HepG2 (cell line): ENCODE measurements around the gene AP2A2. TPM values are rescaled to one million over a fixed set of nuclear protein-coding genes. Genes with fewer than 3 reads are reported as not detected.

ENCODE experiments used
- ATAC-seq: fragments of 200-7000 bp; cut with Tn5 transposase; 3 replicates; pipeline ENCODE4 v1.9.1; 2020; ENCODE audit warnings: mild to moderate bottlenecking, moderate library complexity
- BruUV-seq: library from RNA; stranded (reverse); fragments of 400-500 nt; replicated peaks from 2 replicates; lab custom pipeline; 2021; lab: Mats Ljungman, UMichigan
- CTCF ChIA-PET: fragments of 300-600 bp; formaldehyde crosslinking; extraction: SDS; loops from one replicate; lab custom pipeline; 2021; ENCODE audit warnings: low total read pairs, inconsistent platforms, low intra/inter-chr PET ratio; lab: Yijun Ruan, JAX
- POLR2A ChIA-PET: fragments of 350-600 bp; sonication (Branson Sonifier 250); formaldehyde crosslinking; loops from one replicate; lab custom pipeline; 2020; ENCODE audit warnings: antibody characterized with exemption, inconsistent platforms; lab: Yijun Ruan, JAX
- DNase-seq: peaks from one replicate; pipeline ENCODE4 v3.0.0-alpha.2; 2015; ENCODE audit warnings: low spot score
- FAIRE-seq: peaks from 3 replicates; lab custom pipeline; 2011; peaks lifted over from hg19 to GRCh38; lab: Jason Lieb, UNC
- H2AFZ ChIP-seq: one replicate; pipeline ENCODE4 v1.6.1; 2011; ENCODE audit warnings: low read length, inconsistent platforms
- H3K27ac ChIP-seq: fragments of 300-600 bp; 3 replicates; pipeline ENCODE4 v1.8.0; 2011; ENCODE audit warnings: mixed run types, mild to moderate bottlenecking, mixed read lengths, low read length, inconsistent platforms; ENCODE audit not compliant: insufficient read depth; ENCODE audit errors: extremely low read length
- H3K27me3 ChIP-seq, 2 experiments: fragments of 200-600 bp in 1 of 2; 2 replicates in 1 of 2; 3 replicates in 1 of 2; pipeline versions ENCODE4 v1.6.0 to v1.8.0; 2011; ENCODE audit warnings: low read length in 2 of 2, mild to moderate bottlenecking in 2 of 2, moderate library complexity in 2 of 2, inconsistent platforms in 1 of 2; ENCODE audit not compliant: insufficient read depth in 2 of 2, control insufficient read depth in 1 of 2
- H3K36me3 ChIP-seq, 2 experiments: fragments of 200-600 bp in 1 of 2; replicated peaks in 1 of 2; 2 replicates in 1 of 2; 3 replicates in 1 of 2; pipeline versions ENCODE4 v1.5.1 to v1.8.0; 2011; ENCODE audit warnings: low read length in 2 of 2, inconsistent platforms in 1 of 2; ENCODE audit not compliant: insufficient read depth in 2 of 2, control insufficient read depth in 1 of 2
- H3K4me1 ChIP-seq: 2 replicates; pipeline ENCODE4 v1.5.1; 2012; ENCODE audit warnings: low read length, inconsistent platforms; ENCODE audit not compliant: insufficient read depth
- H3K4me2 ChIP-seq: 2 replicates; pipeline ENCODE4 v1.6.0; 2011; ENCODE audit warnings: low read depth, low read length, inconsistent platforms
- H3K4me3 ChIP-seq, 3 experiments: fragments of 200-600 bp in 1 of 3; sonication (generic), shearing (Covaris generic) in 1 of 3; replicated peaks in 1 of 3; 2 replicates each; pipeline ENCODE4 v1.5.1; 2011 to 2016; ENCODE audit warnings: low read length in 3 of 3, inconsistent platforms in 2 of 3, low read depth in 2 of 3, mild to moderate bottlenecking in 2 of 3, control low read depth in 1 of 3, mixed read lengths in 1 of 3; ENCODE audit not compliant: insufficient read depth in 1 of 3
- H3K79me2 ChIP-seq: one replicate; pipeline ENCODE4 v1.6.1; 2011; ENCODE audit warnings: low read length, inconsistent platforms; ENCODE audit not compliant: insufficient read depth
- H3K9ac ChIP-seq: 2 replicates; pipeline ENCODE4 v1.6.0; 2011; ENCODE audit warnings: mild to moderate bottlenecking, low read depth, low read length, inconsistent platforms; ENCODE audit not compliant: insufficient read depth
- H3K9me3 ChIP-seq: 2 replicates; pipeline ENCODE4 v1.5.1; 2012; ENCODE audit warnings: mild to moderate bottlenecking, low read length
- H4K20me1 ChIP-seq: 2 replicates; pipeline ENCODE4 v1.6.0; 2011; ENCODE audit warnings: inconsistent platforms, mild to moderate bottlenecking, low read length, moderate library complexity; ENCODE audit not compliant: insufficient read depth
- CTCF ChIP-seq: sonication (generic); formaldehyde crosslinking; IDR thresholded peaks from 2 replicates; pipeline ENCODE4 v1.5.0; 2020; ENCODE audit warnings: mild to moderate bottlenecking, missing genetic modification reagents, moderate library complexity
- KDM4B ChIP-seq: sonication (generic); formaldehyde crosslinking; IDR thresholded peaks from 2 replicates; pipeline ENCODE4 v1.4.0; 2020; ENCODE audit warnings: missing genetic modification reagents
- MAFK ChIP-seq, 2 experiments: IDR thresholded peaks in 1 of 2; conservative IDR thresholded peaks in 1 of 2; 2 replicates each; pipeline ENCODE4 v1.6.1; 2011; ENCODE audit warnings: improper control_type of control experiment in 2 of 2, low read length in 2 of 2
- PRPF4 ChIP-seq: fragments of 200-400 bp; formaldehyde crosslinking; IDR thresholded peaks from 2 replicates; pipeline ENCODE4 v1.6.1; 2016; ENCODE audit warnings: low read length, low read depth; ENCODE audit not compliant: poor library complexity, severe bottlenecking
- STAG1 ChIP-seq: sonication (generic); formaldehyde crosslinking; IDR thresholded peaks from 2 replicates; pipeline ENCODE4 v1.4.0; 2020; ENCODE audit warnings: missing genetic modification reagents
- TOPORS ChIP-seq: sonication (generic); formaldehyde crosslinking; IDR thresholded peaks from 2 replicates; pipeline ENCODE4 v1.8.0; 2023; ENCODE audit warnings: mild to moderate bottlenecking, missing genetic modification reagents
- ZNF562 ChIP-seq: sonication (generic); formaldehyde crosslinking; IDR thresholded peaks from 2 replicates; pipeline ENCODE4 v1.8.0; 2022; ENCODE audit warnings: missing genetic modification reagents, borderline replicate concordance
- ZXDC ChIP-seq: sonication (generic); formaldehyde crosslinking; IDR thresholded peaks from 2 replicates; pipeline ENCODE4 v1.5.0; 2020; ENCODE audit warnings: mild to moderate bottlenecking, missing genetic modification reagents
- WGBS: methylation state at CpG from one replicate; pipeline ENCODE4 v1.1.6; 2017; ENCODE audit warnings: low lambda C conversion rate; 5-methylcytosine and 5-hydroxymethylcytosine counted together
- in situ Hi-C: cut with HindIII; loops from 2 replicates; pipeline ENCODE4 v1.10.0; 2017; ENCODE audit warnings: low pct_unique_long_range_greater_than_20kb; ENCODE audit not compliant: extremely low pct_ligation_motif_present
- intact Hi-C: fragments of 100-400 bp; cut with micrococcal nuclease; formaldehyde crosslinking; loops from one replicate; pipeline ENCODE4 v1.10.0; 2022; ENCODE audit not compliant: unreplicated experiment
- polyA plus RNA-seq, 8 experiments: library from polyadenylated mRNA; depleted of rRNA in 3 of 8; stranded (reverse) in 7 of 8; unstranded in 1 of 8; fragments of >200 nt; fragmentation: Illumina TruSeq in 4 of 8; extraction: Trizol in 4 of 8; gene quantifications; 2 replicates each; pipeline versions ENCODE4 v1.2.1 to v1.2.3, GENCODE V29; 2011 to 2016; ENCODE audit warnings: low read depth in 4 of 8, missing spikeins in 1 of 8, mixed read lengths in 1 of 8; ENCODE audit not compliant: insufficient read depth in 1 of 8
- total RNA-seq, 5 experiments: library from RNA; depleted of rRNA; stranded (reverse); fragments of >200 nt; fragmentation: Illumina TruSeq; extraction: Trizol; gene quantifications; 2 replicates each; pipeline ENCODE4 v1.2.3, GENCODE V29; 2016; ENCODE audit warnings: low read depth in 1 of 5

The AP2A2 gene
- total and polyA plus RNA-seq, 2 of the 13 experiments (the other 11 are each of a cell fraction or from before 2014, with no cell fraction given): 25.7 to 75.7 TPM

- peaks cover 26 to 48% of the 10 kb centered on the region in 2 experiments for H3K36me3 ChIP-seq
Observed at GRCh38 chr11:1011320-1011698, 85.6 kb downstream of the AP2A2 start.

More at GRCh38 chr11:1011320-1011698, 85.6 kb downstream of the AP2A2 start:
- Histone ChIP-seq H3K4me3 (no peak overlapping the region), H3K4me2 (no peak overlapping the region), H3K4me1 (no peaks in the 10 kb centered on the region), H4K20me1 (no peaks in the 10 kb centered on the region), H3K79me2 (no peaks in the 10 kb centered on the region), H3K9me3 (no peaks in the 10 kb centered on the region), H2AFZ (no peak overlapping the region), H3K9ac (no peak overlapping the region), H3K27ac (no peak overlapping the region), H3K27me3 (no peaks in the 10 kb centered on the region; a peak in 1 of 5 replicates)
- ATAC-seq (no peak), DNase-seq (no peak), FAIRE-seq (no peak)
- TF ChIP-seq STAG1 (0 out of 2 replicates have a peak, but pooled peaks have one; percentile 10), ZNF562 (CRISPR knock-in tag) (no peak), KDM4B (CRISPR knock-in tag) (no peak), MAFK (conservative IDR thresholded peaks at IDR 0.05 in 1 of 2, IDR thresholded peaks at IDR 0.05 in 1 of 2; ENCODE audit: low read length in 2 of 2) (no peak), ZXDC (CRISPR knock-in tag) (no peak), CTCF (peak; percentile 19; the same call in 1 of the 2 replicates), PRPF4 (no peak), TOPORS (CRISPR knock-in tag) (no peak)
- ChIA-PET CTCF (no interaction called here), POLR2A (no interaction called here)
- BruUV-seq: no TSS peak
- 92% methylated on average over 12 of the region's 17 CpGs for WGBS
- intact Hi-C loops: no loop called here
- in situ Hi-C loops: no loop called here
